Suprapubic skin (tissue), 4 donors: ENCODE results near the gene MEAK7. TPM values are rescaled to one million over a fixed set of nuclear protein-coding genes. Genes with fewer than 3 reads are reported as not detected.
A peak's percentile ranks its signal among the peaks of the same experiment; 100 is the strongest.

Experiments used
- DNase-seq, 2 donors: peaks; one replicate each; pipeline ENCODE4 v3.0.0-alpha.2; 2019; ENCODE audit warnings: low spot score in 2 of 2
- H3K27ac ChIP-seq: fragments of 200-600 bp; sonication (generic); one replicate; pipeline ENCODE4 v1.5.1; 2019
- H3K27me3 ChIP-seq: fragments of 200-600 bp; sonication (generic); one replicate; pipeline ENCODE4 v1.5.1; 2019
- H3K36me3 ChIP-seq: fragments of 200-600 bp; sonication (generic); one replicate; pipeline ENCODE4 v1.5.1; 2019
- H3K4me1 ChIP-seq: fragments of 200-600 bp; sonication (generic); one replicate; pipeline ENCODE4 v1.5.1; 2019
- H3K4me3 ChIP-seq: fragments of 200-600 bp; sonication (generic); one replicate; pipeline ENCODE4 v1.5.1; 2019; ENCODE audit warnings: mild to moderate bottlenecking
- H3K9me3 ChIP-seq: fragments of 200-600 bp; sonication (generic); one replicate; pipeline ENCODE4 v1.5.1; 2019
- CTCF ChIP-seq, 2 donors: fragments of 200-600 bp in 1 of 2; fragments of 450-650 bp in 1 of 2; sonication (generic) in 1 of 2; IDR thresholded peaks; one replicate each; pipeline ENCODE4 v1.5.1; 2016 to 2019; ENCODE audit warnings: antibody characterized with exemption in 2 of 2, mild to moderate bottlenecking in 1 of 2, moderate library complexity in 1 of 2
- EP300 ChIP-seq: sonication (generic); formaldehyde crosslinking; IDR thresholded peaks from one replicate; pipeline ENCODE4 v1.6.1; 2017; ENCODE audit warnings: antibody characterized with exemption
- POLR2A ChIP-seq, 2 donors: fragments of 450-650 bp; IDR thresholded peaks; one replicate each; pipeline ENCODE4 v1.6.1; 2017; ENCODE audit warnings: antibody characterized with exemption in 2 of 2, mild to moderate bottlenecking in 2 of 2, moderate library complexity in 2 of 2
- POLR2AphosphoS5 ChIP-seq, 3 donors: sonication (generic); formaldehyde crosslinking; IDR thresholded peaks; one replicate each; pipeline ENCODE4 v1.6.1; 2017; ENCODE audit warnings: antibody characterized with exemption in 3 of 3
- WGBS: methylation state at CpG from one replicate; pipeline ENCODE4 v1.1.5; 2018; 5-methylcytosine and 5-hydroxymethylcytosine counted together
- total RNA-seq, 4 donors: library from RNA; depleted of rRNA; stranded (reverse); fragments of >200 nt; gene quantifications; one replicate each; pipeline ENCODE4 v1.1.0, GENCODE V29; 2016

MEAK7 gene
- total RNA-seq, 4 donors from 2014 or later, result 9.2 to 17.9 (median 13.6) TPM

GRCh38 chr16:84511180-84511800, 6.8 kb upstream of the MEAK7 start:
- Histone ChIP-seq H3K9me3 (no peaks in the 10 kb centered on the region), H3K4me3 (no peak overlapping the region), H3K27me3 (no peaks in the 10 kb centered on the region), H3K4me1 (peaks cover 7% of the 10 kb centered on the region), H3K36me3 (no peaks in the 10 kb centered on the region), H3K27ac (no peak overlapping the region)
- TF ChIP-seq CTCF (IDR thresholded peaks at IDR 0.05), result peak; percentile 86 to 92
- no peak for TF ChIP-seq POLR2A (IDR thresholded peaks at IDR 0.05)
- DNase-seq, result peak; percentile 91 to 92
- 9% methylated on average over 18 of the region's 21 CpGs for WGBS

- 91% methylated on average over 18 of the region's 20 CpGs for WGBS
- TF ChIP-seq POLR2A (IDR thresholded peaks at IDR 0.05) (no peak), EP300 (no peak), CTCF (IDR thresholded peaks at IDR 0.05) (no peak), POLR2AphosphoS5 (IDR thresholded peaks at IDR 0.05) (no peak)
Measured at GRCh38 chr16:84509032-84509950, 4.8 kb upstream of the MEAK7 start.

DNA sequence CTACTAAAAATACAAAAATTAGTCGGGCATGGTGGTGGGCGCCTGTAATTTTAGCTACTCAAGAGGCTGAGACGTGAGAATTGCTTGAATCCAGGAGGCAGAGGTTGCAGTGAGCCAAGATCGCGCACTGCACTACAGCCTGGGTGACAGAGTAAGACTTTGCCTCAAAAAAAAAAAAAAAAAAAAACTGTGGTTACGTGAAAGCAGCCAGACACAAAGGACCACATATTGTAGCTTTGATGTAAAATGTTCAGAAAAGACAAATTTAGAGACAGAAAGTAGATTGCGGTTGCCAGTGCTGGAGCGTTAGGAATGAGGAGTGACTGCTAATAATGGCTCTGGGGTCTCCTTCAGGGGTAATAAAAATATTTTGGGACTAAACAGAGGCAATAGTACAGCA, 4.0 kb upstream of the MEAK7 start:
- peak in 1 of 2 donors; percentile 9 for DNase-seq
- no peak for TF ChIP-seq CTCF (IDR thresholded peaks at IDR 0.05)
- no peak overlapping the region for H3K4me3 ChIP-seq

More at GRCh38 chr16:84509032-84509950, 4.8 kb upstream of the MEAK7 start:
- Histone ChIP-seq H3K27ac (no peak overlapping the region), H3K9me3 (no peaks in the 10 kb centered on the region), H3K27me3 (no peaks in the 10 kb centered on the region), H3K4me3 (no peak overlapping the region), H3K36me3 (no peaks in the 10 kb centered on the region), H3K4me1 (peaks cover 23% of the 10 kb centered on the region)
- DNase-seq, result peak in 1 of 2 donors; percentile 53

GRCh38 chr16:84507011-84507982, 2.8 kb upstream of the MEAK7 start:
- DNase-seq, result no peak
- H3K4me3 ChIP-seq, result no peak overlapping the region
- no peaks in the 10 kb centered on the region for H3K27me3 ChIP-seq
- TF ChIP-seq POLR2AphosphoS5 (IDR thresholded peaks at IDR 0.05) (no peak), EP300 (no peak), POLR2A (IDR thresholded peaks at IDR 0.05) (no peak), CTCF (IDR thresholded peaks at IDR 0.05) (no peak)
- peaks cover 33% of the 10 kb centered on the region for H3K4me1 ChIP-seq
- WGBS, result 68% methylated on average over 27 of the region's 27 CpGs
- H3K9me3 ChIP-seq, result no peaks in the 10 kb centered on the region
- H3K27ac ChIP-seq, result no peak overlapping the region
- H3K36me3 ChIP-seq, result no peaks in the 10 kb centered on the region

More for the DNA sequence above, 4.0 kb upstream of the MEAK7 start:
- Histone ChIP-seq H3K9me3 (no peaks in the 10 kb centered on the region), H3K27ac (no peak overlapping the region), H3K4me1 (peaks cover 31% of the 10 kb centered on the region), H3K27me3 (no peaks in the 10 kb centered on the region), H3K36me3 (no peaks in the 10 kb centered on the region)
- WGBS, result 88% methylated on average over 8 of the region's 8 CpGs
